H1 (cell line): ENCODE data around the gene VPS35. TPM values are rescaled to one million over a fixed set of nuclear protein-coding genes. Genes with fewer than 3 reads are reported as not detected.

Source experiments
- FOSL1 ChIP-seq: IDR thresholded peaks from 2 replicates; pipeline ENCODE4 v1.6.1; 2011; ENCODE audit warnings: mild to moderate bottlenecking, low read depth, low read length, moderate library complexity; ENCODE audit not compliant: insufficient read depth
- RXRA ChIP-seq: IDR thresholded peaks from 2 replicates; pipeline ENCODE4 v1.6.1; 2011; ENCODE audit warnings: low read depth, mild to moderate bottlenecking, low read length, moderate library complexity; ENCODE audit not compliant: insufficient read depth
- SIX5 ChIP-seq: IDR thresholded peaks from 2 replicates; pipeline ENCODE4 v1.6.1; 2011; ENCODE audit warnings: mild to moderate bottlenecking, low read depth, low read length
- SRF ChIP-seq: IDR thresholded peaks from 2 replicates; pipeline ENCODE4 v1.6.1; 2011; ENCODE audit warnings: mild to moderate bottlenecking, low read depth, low read length, moderate library complexity
- polyA plus RNA-seq, 7 experiments: library from polyadenylated mRNA; depleted of rRNA in 3 of 7; stranded (reverse) in 5 of 7; unstranded in 2 of 7; fragments of >200 nt in 5 of 7; fragments of 200-250 nt in 2 of 7; gene quantifications; 1 replicate in 5 of 7; 2 replicates in 1 of 7; 4 replicates in 1 of 7; pipeline versions ENCODE4 v1.2.1 to v1.2.3, GENCODE V29; 2011 to 2013; ENCODE audit warnings: missing spikeins in 2 of 7, mixed read lengths in 2 of 7
- total RNA-seq: library from RNA; stranded (reverse); fragmentation: NEBNext Ultra II Directional; extraction: Animal tissue kit (Norgen Biotek cat#: 25700); gene quantifications from 2 replicates; pipeline ENCODE4 v1.2.1, GENCODE V29; 2021

VPS35 gene
- total and polyA plus RNA-seq, 2 of the 8 experiments (the other 6 are each of a cell fraction or from before 2014, with no cell fraction given), result 10.3 to 66.9 TPM

DNA sequence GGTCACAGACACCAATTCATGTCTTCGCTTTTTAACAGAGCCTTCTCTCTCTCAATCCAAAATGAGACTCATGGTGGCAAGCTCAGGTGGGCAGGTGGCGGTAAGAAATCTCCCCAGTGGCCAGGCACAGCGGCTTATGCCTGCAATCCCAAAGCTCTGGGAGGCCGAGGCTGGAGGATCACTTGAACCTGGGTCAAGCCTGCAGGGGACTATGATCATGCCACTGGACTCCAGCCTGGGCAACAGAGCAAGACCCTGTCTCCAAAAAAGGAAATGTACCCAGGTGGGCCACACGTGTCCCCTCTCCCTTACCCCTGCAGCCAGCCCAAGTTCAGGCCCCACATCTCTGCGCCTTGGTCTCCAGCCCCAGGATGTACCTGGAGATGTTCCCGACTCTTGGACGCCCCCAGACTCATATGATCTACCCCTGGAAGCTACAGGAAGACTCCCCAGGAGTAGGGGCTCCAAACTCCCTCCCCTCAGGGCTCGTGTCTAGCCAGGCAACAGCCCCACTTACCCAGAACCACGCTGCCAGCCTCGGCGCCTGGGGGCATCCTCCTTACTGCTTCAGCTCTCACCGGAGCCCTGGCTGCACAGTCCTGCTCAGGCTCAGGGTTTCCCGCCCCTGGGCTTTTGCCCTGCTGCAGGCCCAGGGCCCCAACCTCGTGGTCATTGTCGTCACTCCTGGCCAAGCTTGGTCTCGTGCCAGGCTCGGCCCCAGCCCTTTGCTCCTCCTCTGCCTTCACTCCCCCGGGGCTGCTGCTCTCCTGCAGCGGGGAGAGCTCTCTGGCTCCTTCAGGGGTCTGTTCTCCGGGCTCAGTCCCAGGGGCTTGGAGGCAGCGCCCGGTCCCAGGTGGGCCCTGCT is 42.9 kb upstream of the VPS35 start (continued):
- TF ChIP-seq RXRA (no peak), SRF (no peak), FOSL1 (no peak), SIX5 (no peak)
